ENCODE results near the gene ZDHHC16. TPM values are rescaled to one million over a fixed set of nuclear protein-coding genes. Genes with fewer than 3 reads are reported as not detected.
A peak's percentile ranks its signal among the peaks of the same experiment; 100 is the strongest.

ZDHHC16 gene
- 36.9 to 41.4 TPM (median 39.7 TPM) in 3 replicates for total RNA-seq

- peak; percentile 80 to 87 for DNase-seq (ENCODE audit: low spot score in 2 of 2, unreplicated experiment in 2 of 2)
- TF ChIP-seq CTCF (IDR thresholded peaks at IDR 0.05; ENCODE audit: unreplicated experiment), result no peak
- Mint-ChIP-seq H3K36me3 (peaks cover 4% of the 10 kb centered on the region), H3K9me3 (no peaks in the 10 kb centered on the region), H3K4me3 (peak within 1 kb of the TSS; percentile 96), H3K4me1 (peaks cover 28% of the 10 kb centered on the region), H3K27ac (peak within 1 kb of the TSS; percentile 89), H3K27me3 (ENCODE audit: low read depth) (no peaks in the 10 kb centered on the region)
These were observed at the start of gene ZDHHC16, which contains the start of gene EXOSC1 for GRCh38 chr10:97445722-97446639. Gene ZDHHC16, plus strand, starts transcription at chr10:97446175. Its CDS starts 5,501 bp downstream, at chr10:97451676. Gene EXOSC1, minus strand, starts transcription at chr10:97446006. Its CDS starts 21 bp downstream, at chr10:97445985.

GRCh38 chr10:97399843-97400545 lies 46.0 kb upstream of the ZDHHC16 start:
- no peak for TF ChIP-seq CTCF (IDR thresholded peaks at IDR 0.05; ENCODE audit: unreplicated experiment)
- peak in 1 of 2 experiments; percentile 42 for DNase-seq (ENCODE audit: low spot score in 2 of 2, unreplicated experiment in 2 of 2)
- Mint-ChIP-seq H3K27ac (peak overlapping the region; percentile 93), H3K4me3 (peak overlapping the region; percentile 91), H3K36me3 (peaks cover 7% of the 10 kb centered on the region), H3K27me3 (ENCODE audit: low read depth) (no peaks in the 10 kb centered on the region), H3K9me3 (no peaks in the 10 kb centered on the region), H3K4me1 (peaks cover 15% of the 10 kb centered on the region)

- peak; percentile 50 to 69 for DNase-seq (ENCODE audit: low spot score in 2 of 2, unreplicated experiment in 2 of 2)
- H3K27ac Mint-ChIP-seq, result peak within 1 kb of the TSS; percentile 93
- H3K4me1 Mint-ChIP-seq, result peaks cover 15% of the 10 kb centered on the region
- peaks cover 6% of the 10 kb centered on the region for H3K36me3 Mint-ChIP-seq
- no peak for TF ChIP-seq CTCF (IDR thresholded peaks at IDR 0.05; ENCODE audit: unreplicated experiment)
- H3K9me3 Mint-ChIP-seq, result no peaks in the 10 kb centered on the region
- H3K27me3 Mint-ChIP-seq (ENCODE audit: low read depth), result no peaks in the 10 kb centered on the region
- H3K4me3 Mint-ChIP-seq, result peak within 1 kb of the TSS; percentile 91
These were observed 45.1 kb upstream of the ZDHHC16 start, which contains the start of gene RRP12 for GRCh38 chr10:97400665-97401454. Gene RRP12, minus strand, starts transcription at chr10:97401340. Its CDS starts 109 bp downstream, at chr10:97401231.

GRCh38 chr10:97401455-97401919 lies 44.5 kb upstream of the ZDHHC16 start:
- Mint-ChIP-seq H3K36me3 (no peaks in the 10 kb centered on the region), H3K27ac (peak overlapping the region; percentile 93), H3K4me3 (peak overlapping the region; percentile 91), H3K4me1 (peaks cover 15% of the 10 kb centered on the region), H3K9me3 (no peaks in the 10 kb centered on the region), H3K27me3 (ENCODE audit: low read depth) (no peaks in the 10 kb centered on the region)
- TF ChIP-seq CTCF (IDR thresholded peaks at IDR 0.05; ENCODE audit: unreplicated experiment), result no peak
- no peak for DNase-seq (ENCODE audit: low spot score in 2 of 2, unreplicated experiment in 2 of 2)

GRCh38 chr10:97404044-97404443 lies 41.9 kb upstream of the ZDHHC16 start:
- Mint-ChIP-seq H3K27me3 (ENCODE audit: low read depth) (no peaks in the 10 kb centered on the region), H3K36me3 (no peaks in the 10 kb centered on the region), H3K27ac (no peak overlapping the region), H3K9me3 (no peaks in the 10 kb centered on the region), H3K4me3 (no peak overlapping the region), H3K4me1 (peaks cover 20% of the 10 kb centered on the region)
- DNase-seq (ENCODE audit: low spot score in 2 of 2, unreplicated experiment in 2 of 2), result no peak
- TF ChIP-seq CTCF (IDR thresholded peaks at IDR 0.05; ENCODE audit: unreplicated experiment), result no peak
